GM19438 (cell line): ENCODE data around the gene EFNA5.

Experiments used
- ATAC-seq: cut with Tn5 transposase; IDR thresholded peaks from one replicate; pipeline ENCODE4 v1.9.1; 2021; ENCODE audit warnings: low read depth; ENCODE audit not compliant: unreplicated experiment

EFNA5 gene

DNA sequence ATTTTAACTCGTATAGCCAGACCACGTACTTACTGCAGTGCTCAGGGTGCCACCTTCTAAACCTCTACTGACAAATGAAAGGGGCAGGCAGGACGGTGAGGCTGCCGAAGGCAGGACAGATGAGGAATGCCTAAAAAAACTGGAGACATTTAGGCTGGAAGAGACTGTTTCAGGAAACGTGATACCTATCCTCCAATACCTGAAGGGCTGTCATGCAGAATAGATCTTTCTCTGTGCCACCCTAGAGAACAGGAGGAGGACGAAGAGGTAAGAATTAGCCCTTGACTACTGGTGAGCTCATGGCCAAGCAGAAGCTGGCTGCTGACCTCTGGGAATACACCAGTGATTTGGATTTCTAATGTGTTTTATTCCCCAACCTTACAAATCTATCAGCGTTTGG lies 139.4 kb downstream of the EFNA5 start:
- ATAC-seq = no peak

DNA sequence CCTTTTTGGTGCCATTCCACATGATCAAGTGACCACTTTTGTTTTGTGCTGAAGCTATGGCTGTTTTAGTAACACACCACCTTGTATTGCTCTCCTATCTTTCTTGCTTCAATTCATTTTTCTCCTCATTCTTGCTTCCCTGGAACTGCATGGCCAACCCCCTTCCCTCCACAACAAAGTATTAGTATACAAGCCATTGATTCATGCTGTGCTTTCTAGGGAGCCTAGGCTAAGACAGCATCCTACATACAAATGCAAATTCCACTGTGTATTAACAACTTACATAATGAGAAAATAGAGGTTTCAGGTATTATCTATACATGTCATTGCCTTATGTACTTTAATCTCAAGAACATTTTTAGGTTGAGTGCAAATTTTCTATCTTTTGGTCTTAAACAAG lies 141.1 kb downstream of the EFNA5 start:
- no peak for ATAC-seq

DNA sequence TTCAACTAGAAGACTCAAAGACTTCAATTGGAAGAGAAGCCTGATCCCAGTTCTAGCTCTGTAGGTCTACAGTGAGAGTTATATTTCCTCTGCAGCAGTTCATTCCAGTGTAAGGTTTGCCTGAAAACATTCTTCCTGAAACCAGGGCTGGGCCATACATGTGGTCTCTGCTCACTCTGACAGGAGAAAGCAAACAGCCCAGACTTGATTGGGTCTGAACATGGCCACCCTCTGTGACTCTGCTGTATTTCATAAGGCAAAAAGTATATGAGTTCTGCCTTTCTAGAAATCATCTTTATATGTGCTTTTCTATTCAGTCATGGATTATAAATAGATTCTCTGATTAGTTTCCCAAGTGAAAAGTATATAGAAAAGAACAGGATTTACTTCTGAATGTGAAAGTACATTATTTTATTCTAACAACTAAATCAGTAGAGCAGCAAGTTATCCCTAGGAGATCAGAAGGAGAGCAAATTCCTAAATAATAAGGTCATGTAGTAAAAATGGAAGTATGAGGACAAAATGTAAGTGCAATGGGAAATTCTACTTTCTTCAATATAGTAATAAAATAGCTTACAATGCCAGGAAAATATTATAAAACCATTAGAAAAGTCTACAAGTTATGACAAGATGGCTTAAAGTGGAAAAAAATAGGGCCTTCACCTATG lies 144.3 kb downstream of the EFNA5 start:
- ATAC-seq = no peak

DNA sequence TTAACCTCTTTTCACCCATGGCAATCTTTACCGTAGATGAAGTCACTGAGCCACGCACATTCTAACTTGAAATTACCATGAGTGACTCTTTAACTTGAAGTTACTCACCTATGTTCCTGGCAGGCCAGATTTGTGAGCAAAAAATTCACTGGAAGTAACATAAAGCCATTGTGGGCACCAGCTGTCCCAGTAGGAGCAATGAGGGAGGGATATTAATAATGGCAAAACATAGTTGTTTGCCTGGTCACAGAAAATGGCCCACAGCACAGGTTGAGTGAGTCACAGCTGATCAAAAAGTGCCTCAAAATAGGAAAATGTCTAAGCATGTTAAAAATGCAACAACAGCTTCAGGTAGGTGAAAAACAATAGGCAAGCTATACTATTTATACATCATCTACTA lies 146.6 kb downstream of the EFNA5 start:
- no peak for ATAC-seq

DNA sequence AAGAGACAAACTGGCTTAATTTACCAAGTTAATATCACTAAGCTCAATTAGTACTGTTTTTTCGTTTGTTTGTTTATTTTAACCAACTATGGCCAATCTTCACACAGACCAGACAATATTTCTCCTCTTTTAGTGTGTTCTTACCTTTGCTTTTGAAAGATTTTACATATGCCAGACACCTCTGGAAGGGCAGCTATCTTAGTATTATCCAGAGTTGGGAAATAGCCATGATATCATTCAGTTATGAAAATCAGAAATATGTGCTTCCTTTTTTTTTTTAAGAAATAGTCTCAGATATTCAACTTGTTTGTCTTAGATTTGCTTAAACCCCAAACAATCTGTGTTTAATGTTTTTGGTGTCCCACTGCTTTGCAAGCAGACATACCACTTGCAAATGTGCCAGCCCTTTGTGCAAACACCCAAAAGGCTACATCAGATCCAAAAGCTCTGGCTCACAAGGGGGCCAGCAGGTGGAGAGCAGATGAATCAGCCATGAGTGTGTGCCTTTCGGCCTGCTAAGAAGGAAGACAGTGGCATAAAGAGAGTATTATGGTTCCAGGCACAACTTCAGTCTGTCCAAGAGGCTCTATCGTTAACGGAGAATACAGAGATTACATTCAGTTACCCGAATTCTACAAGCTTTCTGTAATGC lies 147.6 kb downstream of the EFNA5 start:
- no peak for ATAC-seq

DNA sequence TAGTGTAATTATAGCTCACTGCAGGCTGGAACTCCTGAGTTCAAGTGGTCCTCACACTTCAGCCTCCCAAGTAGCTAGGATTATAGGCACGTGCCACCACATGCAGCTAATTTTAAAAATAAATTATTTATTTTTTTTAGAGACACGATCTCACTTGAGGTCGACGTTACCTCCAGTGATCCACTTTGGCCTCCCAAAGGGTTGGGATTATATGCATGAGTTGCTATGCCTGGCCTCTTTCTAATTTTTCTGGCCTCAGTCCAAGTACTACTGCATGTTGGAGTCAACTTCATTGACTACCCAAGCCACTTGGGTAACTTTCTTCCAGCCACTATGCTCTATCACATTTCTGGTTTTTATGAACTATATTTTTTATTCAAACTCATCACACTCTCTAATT lies 148.3 kb downstream of the EFNA5 start:
- no peak for ATAC-seq

DNA sequence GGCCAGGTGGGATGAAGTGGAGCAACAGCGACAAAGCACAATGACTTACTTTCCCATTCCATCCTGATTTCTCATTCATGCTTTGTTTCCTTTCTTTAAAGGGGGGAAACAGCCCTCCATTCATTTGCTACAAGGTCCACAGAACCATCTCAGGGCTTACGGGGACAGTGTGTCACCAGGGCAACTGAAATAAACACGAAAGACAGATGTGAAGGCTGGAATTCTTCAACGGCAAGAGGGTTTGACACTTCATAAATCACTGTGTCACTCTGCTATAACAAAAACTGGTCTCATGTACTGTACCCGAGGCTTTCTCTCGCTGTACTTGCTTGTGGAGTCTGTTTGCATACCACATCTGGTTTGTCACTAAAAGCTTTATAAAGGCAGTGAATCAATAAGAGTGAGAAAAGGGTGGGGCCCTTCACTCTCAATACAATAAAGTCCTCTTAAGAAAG lies 150.8 kb downstream of the EFNA5 start:
- no peak for ATAC-seq

DNA sequence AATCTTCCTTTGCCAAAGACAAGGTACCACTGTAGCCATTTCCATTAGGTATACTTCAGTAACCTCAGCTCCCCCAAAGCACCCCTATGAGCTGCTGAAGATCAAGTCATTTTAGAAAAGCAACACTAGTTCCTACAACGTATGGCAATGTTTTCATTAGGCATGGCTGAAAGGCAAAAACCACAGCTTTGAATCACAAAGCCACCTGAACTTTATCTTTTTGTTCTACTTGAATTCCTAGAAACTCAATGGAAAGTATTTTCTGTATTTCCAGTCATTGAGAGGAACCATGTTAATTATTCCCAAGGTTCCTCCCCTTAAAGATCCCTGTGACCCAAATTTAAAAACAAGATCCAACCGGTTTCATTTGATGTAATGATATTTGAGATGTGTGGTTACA lies 152.1 kb downstream of the EFNA5 start:
- ATAC-seq = no peak

DNA sequence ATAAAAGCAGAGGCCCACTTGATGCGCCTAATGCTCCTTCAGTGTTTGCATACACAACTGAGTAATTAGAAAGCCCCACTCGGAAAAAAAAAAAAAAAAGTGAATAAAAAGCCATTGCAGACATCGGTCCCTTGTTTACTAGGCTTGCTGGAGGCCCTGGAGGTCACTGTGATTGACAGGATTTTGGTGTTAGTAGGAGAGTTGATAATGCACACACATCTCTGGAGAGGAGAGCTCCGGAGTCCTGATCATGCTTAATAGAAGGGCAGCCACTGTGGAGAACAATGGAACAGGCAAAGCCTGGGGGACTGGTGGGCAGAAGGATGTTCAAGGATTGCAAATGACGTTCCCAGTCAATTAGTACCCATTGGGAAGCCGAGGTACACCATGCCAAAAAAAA lies 152.5 kb downstream of the EFNA5 start:
- no peak for ATAC-seq

DNA sequence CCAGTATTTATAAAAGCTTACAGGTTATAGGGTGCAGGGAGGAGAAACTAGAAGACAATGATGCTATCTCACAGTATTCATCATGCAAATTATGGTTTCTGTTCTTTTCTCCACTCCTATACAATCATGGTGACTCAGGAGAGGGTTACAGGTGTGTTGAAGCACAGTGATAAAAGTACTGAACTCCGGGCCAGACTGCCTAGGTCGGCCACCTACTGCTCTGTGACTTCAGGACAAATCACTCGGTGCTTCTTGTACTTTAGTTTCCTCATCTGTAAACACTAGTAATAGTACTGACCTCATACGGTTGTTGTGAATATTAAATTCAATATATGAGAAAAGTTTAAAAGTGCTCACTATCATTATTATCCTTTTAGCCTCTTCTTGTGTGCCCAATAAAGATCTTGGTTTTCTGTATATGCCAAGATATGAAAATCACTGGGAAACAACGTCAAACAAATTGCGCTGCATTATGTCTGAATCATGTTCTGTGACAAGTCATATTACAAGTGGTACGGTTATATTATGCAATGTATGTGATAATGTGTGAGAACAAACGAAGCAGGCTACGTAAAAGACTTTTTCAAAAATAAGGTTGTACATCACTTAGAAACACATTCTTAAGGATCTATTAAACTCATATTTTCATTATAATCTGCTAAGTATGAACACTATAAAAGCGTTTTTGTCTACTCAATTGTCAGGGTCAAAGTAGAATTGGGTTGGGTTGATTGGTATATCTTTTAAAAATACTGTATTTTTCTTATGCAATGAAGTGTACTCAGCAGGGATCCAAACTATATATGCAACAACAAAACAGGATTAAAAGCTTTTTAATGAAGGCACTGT lies 153.3 kb downstream of the EFNA5 start:
- ATAC-seq = no peak

DNA sequence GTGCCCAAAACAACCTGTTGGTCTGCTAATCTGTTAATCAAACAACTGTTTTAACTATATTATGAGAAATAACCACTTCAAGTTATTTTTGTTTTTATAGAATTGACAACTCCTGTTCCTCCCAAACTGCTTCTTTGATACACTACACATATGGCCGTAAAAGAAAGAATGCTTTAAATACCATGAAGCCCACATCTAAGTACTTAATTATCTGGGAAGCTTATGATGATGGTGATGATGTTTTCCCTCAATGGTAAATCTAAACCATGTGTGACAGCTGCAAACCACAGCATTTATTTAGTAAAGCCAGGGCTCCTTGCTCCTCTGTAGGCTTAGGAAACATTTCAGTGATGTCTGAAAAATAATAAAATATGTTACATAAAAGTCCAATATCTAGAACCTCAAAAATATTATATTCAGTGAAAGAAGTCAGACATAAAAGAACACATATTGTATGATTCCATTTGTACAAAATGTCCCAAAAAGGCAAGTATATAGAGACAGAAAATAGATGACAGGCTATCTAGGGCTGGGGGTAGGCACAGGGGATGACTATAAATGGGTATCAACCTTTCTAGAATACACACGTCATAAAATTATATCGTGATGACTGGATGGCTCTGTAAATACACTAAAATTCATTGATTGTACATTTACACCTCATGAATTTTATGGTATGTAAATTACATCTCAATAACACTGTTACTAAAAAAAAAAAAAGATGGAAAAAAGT lies 154.1 kb downstream of the EFNA5 start:
- no peak for ATAC-seq

DNA sequence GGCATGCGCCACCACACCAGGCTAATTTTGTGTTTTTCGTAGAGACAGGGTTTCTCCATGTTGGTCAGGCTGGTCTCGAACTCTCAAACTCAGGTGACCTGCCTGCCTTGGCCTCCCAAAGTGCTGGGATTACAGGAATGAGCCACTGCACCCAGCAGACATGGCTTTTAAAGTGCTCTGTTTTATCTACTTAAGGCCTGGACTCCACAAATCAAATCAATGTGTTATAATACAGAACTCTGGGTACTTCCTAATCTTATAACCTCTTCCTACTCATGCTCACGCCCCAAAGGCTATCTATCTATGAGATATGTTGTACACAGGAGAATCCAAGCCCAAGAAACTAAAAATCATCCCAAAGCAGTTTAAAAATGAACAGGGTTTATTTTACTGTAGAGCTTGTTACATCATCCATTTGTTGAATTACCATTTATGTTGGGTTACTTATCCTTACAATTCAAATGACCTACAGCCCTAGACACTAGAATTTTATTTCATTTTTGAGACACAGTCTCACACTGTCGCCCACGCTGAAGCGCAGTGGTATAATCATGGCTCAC lies 155.1 kb downstream of the EFNA5 start:
- no peak for ATAC-seq

DNA sequence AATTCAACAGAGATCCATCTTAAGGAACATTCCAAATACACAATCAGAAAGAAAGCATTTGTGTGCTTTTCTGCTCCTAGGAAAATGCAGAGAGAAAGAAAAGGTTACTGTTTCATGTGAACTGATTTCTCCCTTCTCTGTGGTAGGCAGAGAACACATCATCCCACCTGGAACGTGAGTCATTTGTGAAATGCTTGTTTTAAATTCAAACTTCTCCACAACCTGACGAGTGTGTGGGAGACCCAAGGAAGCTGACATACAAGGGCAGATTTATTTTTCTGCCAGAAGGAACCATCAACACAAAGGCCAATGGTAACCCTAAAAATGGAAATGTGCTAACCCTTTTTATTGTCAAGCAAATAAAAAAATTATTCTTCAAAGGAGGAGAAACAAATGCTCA lies 156.4 kb downstream of the EFNA5 start:
- ATAC-seq = no peak

DNA sequence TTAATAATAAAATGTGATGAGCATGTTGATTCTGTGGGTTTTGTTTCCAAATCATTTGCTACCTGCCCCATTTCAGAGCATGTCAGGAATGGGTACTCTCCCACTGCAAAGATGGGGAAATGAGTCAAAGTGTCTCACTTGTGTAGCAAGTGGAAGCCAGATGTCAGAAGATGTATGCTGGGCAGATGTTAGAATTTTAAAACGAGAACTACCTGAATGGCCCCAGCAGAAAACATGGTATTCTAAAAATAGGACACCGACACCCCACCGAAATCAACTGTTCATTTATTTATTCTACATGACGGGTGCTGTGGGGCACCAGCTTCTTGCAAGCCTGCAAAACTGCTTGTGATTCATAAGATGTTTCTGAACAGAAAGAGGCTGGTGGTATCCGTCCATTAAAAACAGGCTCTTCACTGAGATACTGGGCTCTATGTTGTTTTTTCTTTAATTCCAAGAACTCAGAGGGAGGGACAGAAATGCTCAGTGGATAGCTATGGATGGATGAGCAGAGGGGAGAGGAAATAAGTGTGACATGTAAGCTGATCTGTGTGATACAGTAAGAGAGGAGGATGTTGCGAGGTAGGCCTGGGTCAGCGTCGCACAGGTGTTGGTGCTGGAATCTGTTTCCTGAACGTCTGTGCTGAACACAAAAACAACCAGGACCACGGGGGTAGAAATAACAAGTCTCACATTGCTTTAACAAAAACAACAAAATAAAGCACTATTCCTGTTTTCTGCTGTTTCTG lies 157.2 kb downstream of the EFNA5 start:
- ATAC-seq = no peak

DNA sequence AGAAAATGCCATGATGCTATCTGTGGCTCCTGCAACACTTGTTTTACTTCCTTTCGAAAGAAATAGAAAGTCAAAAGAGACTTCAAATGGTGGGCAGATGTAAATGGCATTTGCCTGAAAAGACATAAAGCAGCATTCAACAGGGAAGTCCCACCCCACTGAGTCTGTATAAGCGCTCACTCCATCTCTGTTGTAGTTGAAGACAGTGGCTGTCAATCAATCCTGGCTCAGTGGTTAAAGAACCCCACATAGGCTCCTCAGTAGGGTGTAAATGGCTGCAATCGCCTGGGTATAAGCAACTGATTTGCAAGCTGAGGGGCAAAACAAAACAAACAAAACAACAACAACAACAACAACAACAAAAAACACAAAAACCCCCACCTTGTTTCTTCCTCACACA lies 158.7 kb downstream of the EFNA5 start:
- no peak for ATAC-seq

DNA sequence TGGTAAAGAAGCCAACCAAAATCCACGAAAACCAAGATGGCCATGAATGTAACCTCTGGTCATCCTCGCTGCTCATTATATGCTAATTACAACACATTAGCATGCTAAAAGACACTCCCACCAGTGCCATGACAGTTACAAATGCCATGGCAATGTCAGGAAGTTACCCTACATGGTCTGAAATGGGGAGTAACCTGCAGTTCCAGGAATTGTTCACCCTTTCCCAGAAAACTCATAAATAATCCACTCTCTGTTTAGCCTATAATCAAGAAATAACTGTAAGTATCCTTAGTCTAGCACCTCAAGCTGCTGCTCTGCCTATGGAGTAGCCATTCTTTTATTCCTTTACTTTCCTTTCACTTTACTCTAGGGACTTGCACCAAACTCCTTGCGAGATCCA lies 160.6 kb downstream of the EFNA5 start:
- ATAC-seq = no peak

DNA sequence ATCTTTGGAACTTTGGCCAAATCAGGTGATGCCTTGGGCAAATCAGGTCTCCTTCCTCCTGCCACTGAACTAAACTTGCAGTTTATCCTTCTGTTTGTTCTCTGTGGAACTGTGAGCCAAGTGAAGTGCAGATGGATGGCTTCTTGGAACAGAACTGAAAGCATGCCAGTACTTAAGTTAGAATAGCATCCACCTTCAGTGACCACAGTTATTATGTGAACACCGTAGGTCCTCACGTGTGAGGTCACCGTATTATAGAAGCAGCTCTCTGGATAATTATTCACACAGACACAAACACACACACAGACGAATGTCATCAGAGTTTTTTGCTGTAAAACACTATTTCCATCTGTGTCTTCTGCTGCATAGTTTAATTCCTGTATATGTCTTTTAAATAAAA lies 162.6 kb downstream of the EFNA5 start:
- ATAC-seq = no peak

DNA sequence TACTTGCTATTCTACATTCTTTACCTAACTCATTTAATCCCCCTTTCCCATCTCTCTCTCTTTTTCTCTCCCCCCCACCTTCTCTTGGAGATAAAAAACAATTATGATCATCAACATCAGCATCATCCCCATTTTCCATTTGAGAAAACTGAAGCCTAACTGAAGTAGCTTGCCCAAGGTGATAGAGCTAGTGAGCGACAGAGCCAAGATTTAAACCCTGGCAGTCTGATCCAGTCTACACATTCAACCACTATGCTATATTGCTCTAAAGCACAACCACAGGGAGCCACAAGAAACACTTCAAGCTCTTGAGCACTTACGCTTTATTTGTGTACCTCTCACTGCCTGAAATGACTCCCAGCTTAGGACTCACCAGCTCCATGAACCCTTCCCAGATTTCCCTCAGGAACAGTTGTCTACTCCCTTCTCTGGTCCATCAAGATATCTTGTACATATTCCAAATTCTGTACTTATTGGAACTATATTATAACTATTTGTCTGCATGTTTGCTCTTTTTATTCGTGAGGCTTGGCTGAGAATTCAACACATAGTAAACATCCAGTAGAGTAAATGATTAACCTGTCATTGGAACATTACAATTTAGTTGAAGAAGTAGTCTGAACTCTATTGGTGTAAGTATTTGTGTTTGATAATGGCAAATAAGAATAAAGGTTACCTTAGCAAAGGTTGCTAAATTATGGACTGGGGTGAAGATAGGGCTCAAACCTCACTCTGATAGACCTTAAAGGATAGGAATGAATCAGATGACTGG lies 164.8 kb downstream of the EFNA5 start:
- no peak for ATAC-seq

DNA sequence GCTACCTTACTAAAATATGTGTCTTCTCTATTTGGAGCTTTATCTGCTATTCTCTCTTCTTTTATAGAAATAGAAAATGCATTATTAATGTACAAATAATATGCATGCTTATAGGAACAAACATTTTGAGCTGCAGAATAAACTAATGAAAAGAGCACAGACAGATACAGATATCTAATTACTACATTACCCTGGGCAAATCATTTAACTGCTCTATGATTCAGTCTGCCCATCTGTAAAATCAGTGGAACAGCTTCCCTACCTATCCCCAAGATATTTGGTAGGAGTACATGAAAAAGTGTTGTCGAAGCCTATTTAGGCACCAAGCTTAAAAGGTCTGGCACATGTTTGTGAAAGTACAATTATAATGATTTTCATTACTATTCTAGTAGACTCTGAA lies 166.3 kb downstream of the EFNA5 start:
- no peak for ATAC-seq
